DMS53 treated with DMSO at 0.1 percent for 48 hours (cell line): ENCODE data around the gene FGF16.
"Not testable (repeated sequence)": the region's sequence is repeated elsewhere in the genome, so short reads cannot be mapped to it uniquely, and the experiment has no call there.

Source experiments
- DNase-seq: peaks from one replicate; lab custom pipeline; 2025; ENCODE audit not compliant: unreplicated experiment; lab: John Stamatoyannopoulos, UW

Gene FGF16

DNA sequence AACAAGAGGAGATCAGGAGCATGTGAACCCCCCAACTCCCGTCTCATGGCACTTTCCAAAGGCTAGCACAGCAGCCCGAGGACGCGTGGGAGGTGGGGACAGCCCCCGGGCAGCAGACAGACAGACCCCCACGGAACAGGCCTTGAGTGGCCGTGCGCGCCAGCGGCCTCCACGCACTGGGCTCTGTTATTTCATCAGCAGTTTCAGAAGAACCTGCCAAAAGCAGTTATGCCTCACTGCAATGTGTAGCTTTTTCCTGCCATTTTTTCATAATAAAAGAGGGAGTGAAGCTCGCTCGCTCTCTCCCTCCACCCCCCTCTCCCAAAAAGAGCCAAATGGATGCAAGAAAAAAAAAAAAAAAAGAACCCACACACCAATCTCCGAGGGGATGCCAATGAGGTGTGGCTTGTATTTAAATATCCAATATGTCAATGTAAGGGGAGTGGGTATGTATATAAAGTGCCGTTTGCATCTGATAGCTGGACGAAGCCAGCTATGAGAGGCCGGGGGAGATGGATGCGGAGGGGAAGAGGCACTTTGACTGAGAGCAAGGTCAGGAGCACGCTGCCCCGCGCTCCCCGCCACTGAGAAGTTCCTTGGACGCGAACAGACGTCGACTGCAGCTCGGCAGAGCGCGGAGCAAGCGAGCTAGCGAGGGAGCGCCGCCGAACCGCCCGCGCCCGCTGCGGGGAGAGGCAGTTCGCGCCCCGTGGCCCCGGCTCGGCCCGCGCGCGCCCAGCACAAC lies at the start of gene FGF16:
TSS of gene FGF16 (plus strand) at position 482 of the 745 bp plus-strand sequence. CDS start 286 bp downstream, outside the sequence.
- DNase-seq: no peak

DNA sequence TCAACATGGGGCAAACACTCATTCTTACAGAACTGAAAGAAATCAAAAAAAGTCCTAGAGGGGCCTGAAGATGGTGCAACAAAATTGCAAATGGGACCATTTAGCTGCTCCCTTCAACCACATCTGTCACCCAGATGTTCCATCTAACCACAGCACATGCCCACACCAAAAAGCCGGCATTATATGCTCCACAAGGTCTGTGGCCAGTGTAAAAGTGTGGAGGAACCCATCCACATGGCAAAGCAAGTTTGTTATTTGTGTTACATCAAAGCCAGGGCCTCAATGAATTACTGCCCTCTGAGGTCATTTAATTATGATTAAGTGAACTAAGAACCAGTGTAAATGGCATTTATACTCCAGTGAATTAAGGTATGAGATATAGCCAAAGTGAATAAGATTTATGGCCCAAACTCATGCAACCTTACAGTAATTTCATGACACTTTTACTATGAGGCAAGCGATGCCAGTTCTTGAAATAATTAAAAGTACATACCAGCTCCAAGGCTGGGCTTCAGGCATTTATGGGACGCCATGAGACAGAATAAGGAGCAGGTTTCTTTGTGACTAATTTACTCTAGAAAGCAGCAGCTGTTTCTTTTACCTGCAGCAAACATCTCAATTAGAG lies 48.7 kb upstream of the FGF16 start:
- no peak for DNase-seq

DNA sequence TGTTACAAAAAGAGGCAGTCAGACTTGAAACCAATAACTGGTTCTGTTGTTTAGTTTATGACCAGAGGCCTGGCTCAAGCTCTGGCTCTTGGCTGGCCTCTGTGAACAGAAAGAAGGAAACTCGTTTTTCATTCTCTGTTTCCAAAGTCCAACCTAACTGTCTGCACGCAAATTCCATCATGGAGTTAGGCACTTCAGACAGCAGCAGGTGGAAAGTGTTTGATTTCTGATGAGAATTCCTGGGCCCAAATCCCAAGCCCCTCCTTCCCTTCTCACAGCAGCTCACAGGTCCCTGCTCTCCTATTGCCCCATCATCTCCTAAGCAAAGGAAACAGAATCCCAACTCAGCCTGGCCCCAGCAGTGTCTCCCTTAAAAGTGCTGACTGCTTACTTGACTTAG lies 42.8 kb upstream of the FGF16 start:
- DNase-seq: no peak

DNA sequence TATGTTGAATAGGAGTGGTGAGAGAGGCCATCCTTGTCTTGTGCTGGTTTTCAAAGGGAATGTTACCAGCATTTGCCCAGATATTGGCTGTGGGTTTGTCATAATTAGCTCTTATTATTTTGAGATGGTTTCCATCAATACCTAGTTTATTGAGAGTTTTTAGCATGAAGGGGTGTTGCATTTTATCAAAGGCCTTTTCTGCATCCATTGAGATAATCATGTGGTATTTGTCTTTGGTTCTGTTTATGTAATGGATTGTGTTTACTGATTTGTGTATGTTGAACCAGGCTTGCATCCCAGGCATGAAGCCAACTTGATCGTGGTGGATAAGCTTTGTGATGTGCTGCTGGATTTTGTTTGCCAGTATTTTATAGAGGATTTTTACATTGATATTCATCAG lies 39.4 kb upstream of the FGF16 start:
- not testable (repeated sequence) for DNase-seq

DNA sequence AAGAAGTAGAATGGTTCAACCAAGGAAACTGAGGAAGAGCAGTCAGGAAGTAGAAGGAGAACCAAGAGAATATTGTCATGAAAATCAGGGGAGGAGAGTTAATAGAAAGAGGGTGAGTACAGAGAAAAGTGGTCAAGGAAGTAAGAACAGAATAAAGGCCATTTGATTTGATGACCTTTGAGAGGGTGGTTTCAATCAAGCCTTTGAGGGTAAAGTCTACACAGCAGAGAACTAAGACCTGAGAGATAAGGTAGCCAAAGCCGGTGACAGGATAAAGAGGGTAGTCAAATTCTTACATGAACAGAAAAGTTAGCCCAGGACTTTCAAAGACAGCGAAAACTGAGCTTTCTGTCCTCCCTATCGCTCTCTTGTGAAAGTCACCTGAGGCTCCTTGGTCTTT lies 34.6 kb upstream of the FGF16 start:
- DNase-seq: no peak

DNA sequence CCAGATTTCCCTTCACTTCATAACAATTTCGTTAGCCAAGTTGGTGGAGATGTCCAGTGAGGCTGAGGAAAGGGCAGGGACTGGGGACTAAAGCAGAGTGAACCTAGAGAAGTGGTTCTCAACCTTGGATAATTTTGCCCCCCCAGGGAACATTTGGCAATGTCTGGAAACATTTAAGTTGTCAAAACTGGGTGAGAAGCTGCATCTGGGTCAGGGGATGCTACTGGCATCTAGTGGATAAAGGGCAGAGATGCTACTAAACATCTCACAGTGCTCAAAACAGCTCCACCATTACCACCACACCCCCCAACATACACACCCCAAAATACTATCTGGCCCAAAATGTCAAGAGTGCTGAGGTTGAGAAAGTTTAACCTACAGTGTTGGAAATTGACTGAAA lies 32.0 kb upstream of the FGF16 start:
- no peak for DNase-seq

DNA sequence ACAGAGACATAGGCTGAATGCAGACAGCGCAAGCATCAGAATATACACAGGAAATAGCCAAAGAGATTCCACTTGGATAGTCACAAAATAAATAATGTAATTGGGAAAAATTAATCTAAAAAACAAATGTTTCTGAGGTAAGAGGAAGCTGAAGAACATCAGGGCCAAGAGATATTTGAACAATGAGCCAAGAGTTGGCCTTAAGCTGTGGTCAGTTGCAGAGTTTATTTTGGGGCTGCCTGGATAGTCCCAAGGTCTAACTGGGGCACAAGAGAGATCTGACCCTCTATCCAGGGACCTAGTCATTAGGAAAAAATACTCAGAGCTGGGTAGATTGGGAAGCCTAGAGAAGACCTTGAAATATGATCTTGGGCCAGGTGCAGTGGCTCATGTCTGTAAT lies 31.3 kb upstream of the FGF16 start:
- no peak for DNase-seq

DNA sequence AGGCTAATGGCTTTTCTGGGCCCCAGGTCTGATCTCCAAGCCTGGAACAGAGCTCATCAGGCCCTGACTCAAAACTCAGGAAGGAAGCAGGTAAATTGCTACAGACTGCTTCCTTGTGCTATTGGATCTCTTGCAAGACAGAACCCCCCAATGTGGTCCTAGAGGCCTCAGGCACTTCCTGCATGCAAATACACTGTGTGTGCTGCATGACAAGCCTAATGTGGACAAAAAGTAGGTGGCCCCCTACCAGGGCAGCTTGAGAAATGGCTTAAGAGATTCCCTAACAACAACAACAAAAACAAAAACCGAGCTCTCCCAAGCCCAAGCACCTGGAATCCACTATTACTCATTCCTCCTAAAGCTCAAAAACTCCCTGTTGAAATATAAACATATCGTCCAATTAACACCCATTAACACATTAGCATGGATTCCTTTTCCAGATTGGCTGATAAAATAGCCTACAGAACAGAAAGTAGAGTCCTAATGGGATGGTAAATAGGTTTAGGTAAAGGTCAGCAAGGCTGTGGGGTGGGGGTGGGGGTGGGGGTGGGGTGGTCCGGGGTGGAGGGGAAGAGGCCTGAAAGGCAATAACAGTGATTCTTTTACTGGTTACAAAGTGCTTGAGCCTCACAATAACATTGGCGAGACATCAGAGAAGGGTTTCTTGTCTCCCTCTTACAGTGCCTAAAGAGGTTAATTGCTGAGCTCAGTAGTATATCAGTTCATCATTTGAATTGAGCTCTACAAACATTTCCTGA lies 24.1 kb upstream of the FGF16 start:
- no peak for DNase-seq

DNA sequence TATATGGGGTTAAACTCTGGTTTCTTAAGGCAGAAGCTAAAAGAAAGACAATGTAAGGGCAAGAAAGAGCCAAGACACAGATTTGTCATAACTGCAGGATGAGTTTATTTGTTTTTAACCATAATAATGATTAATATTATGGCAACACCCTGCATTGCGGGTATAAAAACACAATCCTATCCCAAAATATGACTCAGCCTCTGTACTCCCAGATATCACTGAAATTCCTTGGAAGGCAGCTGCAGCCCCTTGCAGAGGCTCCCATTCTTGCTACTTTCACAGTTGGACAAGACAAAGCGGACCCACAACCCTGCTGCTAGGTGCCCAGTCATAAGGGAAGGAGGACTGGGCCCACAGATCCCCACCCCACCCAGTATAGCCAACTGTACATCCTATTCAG lies 20.4 kb upstream of the FGF16 start:
- no peak for DNase-seq

DNA sequence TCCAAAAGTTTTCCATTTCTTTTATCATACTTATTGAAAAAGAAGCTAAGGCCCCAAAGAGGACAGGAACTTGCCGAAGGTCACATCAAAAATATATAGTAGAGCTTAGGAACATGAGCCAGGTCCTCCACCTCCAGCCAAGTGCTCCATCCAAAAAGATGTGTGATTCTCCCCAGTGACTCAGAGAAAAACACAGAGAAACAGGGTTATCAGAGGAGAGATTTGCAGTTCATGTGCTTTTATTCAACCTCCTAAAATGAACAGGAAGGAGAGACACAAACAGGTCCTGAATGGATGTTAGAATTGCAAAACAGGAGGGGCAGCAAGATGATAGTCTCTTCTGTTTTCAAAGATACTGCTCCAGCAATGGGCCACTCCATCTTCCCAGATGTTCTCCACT lies 19.6 kb upstream of the FGF16 start:
- DNase-seq: no peak

DNA sequence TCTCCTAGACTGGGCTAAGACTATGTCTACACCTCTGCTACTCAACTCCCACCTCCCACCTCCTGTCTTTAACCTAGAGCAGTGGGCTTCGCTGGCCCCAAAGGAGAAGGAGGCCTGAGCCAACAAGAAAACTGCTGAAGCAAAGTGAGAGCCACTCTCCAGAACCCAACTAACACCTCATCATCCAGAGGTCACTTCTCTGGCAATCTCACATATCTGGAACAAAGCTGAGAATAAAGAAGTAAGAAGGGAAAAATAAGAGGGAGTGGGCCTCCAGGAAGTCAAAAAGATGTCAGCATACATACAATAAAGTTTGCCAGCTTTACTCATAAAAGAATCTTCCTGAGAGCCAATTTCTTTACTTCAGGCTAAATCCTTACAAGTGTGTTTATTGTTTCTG lies 18.6 kb upstream of the FGF16 start:
- DNase-seq: no peak

DNA sequence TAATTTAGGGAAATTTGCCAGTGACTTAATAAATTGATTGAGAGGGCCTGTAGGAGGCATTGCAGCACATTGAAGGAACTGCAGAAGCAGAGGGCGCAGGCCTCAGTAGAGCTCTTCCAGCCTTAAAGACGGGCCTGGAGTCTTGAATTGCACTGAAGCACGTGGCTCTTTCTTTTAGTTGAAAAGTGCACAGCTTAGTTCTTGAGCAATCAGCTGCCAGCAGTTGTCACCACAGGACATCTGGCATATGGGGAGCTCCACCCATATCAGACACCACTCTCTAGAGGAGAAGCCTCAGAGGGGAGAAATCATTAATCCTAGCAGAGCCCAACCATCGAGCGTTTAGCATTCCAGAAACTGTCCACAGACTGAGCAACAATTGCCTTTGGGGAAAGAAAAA lies 16.0 kb upstream of the FGF16 start:
- no peak for DNase-seq

DNA sequence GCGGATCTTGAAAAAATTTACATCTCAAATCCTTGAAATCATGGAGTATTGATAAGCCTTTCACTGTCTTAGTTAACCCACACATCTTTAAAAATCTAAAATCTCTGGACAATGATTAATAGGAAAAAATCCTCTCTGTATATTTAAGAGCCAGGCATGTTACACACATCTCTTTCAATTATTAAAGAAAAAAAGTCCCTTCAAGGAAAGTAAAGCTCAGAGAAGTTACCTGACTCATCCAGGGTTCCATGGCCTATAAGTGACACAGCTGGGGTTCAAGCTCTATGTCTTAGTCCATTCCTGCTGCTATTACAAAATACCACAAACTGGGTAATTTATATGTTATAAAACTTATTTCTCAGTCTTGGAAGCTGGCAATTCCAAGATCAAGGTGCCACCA lies 14.2 kb upstream of the FGF16 start:
- no peak for DNase-seq

DNA sequence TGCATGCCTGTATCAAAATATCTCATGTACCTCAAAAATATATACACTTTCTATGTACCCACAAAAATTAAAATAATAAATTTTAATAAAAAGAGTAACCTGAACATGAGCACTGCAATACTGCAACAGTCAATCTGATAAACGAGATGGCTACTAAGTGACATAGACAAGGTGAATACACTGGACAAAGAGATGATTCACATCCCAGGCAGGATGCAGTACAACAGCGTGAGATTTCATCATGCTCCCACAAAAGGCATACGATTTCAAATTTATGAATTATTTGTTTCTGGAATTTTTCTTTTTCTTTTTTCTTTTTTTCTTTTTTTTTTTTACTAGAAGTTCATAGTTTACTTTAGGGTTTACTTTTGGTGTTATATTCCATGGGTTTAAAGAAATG lies 12.2 kb upstream of the FGF16 start:
- DNase-seq: no peak

DNA sequence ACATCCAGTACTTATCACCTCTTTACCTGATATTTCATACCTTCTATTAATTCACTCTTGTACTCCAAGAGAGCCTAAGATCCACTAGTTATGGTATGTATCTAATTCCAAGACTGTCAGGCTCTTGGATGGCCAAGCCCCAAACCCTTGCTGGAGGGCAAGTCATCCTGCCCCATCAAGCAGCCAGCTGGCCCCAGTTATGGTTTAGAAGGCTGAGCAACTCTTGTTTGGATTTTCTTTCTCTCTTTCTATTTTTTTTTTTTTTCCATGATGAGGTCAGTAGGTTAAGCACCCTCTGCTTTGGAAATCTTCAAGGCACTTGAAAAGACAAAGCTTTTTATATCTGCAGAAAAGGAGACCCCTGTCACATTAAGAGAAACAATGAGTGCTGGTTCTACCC lies 10.9 kb upstream of the FGF16 start:
- no peak for DNase-seq

DNA sequence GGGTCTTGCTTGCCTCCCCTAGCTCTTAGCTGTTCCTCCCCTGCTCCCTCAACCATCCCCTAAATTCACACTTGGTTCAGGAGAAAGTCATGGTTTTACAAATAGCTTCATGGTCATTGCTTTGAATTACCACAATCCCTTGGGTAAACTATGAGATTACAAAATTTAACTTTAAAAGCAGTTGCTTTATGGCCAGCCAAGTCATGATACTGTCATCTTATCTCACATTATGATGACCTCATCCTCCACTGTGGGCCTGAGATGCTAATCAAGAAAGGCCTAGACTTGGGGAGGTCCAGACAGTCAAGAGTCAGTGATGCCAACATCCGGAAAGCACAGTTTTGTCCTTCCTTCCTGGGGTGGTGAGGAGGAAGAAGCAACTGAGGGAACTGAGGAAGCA lies 10.5 kb upstream of the FGF16 start:
- DNase-seq: no peak

DNA sequence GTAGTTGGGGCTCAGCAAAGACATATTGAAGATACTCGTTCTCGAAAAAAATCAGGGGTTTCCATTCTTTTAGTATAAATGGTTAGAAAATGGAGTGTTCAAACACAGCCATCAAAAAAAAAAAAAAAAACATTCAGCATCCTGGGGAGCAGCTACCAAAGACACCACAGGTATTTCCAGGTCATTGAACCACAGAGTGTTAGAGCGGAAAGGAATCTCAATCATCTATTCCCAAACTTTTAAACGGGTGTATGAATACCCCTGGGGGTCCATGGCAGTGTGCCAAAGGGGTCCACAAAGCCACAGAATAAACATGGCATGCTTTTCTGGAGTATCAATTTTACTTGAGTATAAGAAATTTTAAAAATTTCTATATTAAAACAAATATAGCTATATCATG lies 6.9 kb upstream of the FGF16 start:
- no peak for DNase-seq

DNA sequence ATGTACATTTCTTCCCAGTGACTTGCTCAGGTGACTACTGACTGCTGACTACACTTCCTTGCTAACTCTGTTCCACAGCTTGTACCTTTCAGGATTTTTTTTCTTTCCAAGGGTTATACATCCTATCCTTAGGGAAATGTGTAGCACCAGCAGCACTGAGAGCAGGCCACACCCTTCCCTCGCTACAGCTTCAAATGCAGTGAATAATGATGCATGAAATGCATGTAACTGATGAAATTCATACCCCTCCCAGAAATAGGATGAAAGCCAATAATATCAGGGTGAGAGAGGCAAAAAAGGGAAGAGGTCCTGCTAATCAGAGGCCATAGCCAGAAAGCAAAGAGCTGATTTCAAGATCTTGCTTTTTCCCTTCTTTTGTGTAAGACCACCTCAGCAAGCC lies 6.2 kb upstream of the FGF16 start:
- no peak for DNase-seq

DNA sequence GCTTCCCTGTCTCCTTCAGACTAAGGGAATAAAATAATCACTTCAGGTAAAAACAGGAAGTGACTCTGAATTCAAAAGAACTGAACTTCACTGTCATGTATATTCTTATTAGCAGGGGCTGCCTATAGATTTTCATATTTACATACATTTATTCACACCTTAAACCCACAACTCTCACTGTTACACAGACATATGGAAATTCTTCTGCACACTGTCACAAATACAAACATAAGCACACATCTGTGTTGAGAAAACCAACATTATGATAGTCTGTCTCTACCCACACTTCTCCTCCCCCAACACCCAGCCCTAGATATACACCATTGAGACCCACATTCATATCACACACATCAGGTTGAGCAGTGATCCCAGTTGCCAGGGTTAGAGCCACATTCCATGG lies 5.7 kb upstream of the FGF16 start:
- DNase-seq: no peak

DNA sequence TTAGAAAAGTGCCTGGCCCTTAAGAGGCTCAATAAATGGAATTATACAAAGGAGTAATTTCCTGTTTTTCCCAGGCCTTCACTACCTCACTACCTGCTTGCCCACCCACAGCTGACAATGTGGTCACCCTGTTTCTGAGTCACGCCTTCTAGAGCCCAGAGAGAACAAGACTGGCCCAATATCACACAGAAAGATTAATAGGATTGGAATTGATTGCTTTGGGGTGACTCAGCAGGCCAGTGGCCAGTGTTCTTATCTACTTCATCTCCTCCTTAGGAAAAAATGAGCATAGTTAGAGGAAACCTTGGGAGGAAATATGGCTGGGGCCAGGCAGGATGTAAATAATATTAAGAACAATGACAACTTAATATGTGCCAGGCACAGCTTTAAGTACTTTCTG lies 4.5 kb upstream of the FGF16 start:
- no peak for DNase-seq

DNA sequence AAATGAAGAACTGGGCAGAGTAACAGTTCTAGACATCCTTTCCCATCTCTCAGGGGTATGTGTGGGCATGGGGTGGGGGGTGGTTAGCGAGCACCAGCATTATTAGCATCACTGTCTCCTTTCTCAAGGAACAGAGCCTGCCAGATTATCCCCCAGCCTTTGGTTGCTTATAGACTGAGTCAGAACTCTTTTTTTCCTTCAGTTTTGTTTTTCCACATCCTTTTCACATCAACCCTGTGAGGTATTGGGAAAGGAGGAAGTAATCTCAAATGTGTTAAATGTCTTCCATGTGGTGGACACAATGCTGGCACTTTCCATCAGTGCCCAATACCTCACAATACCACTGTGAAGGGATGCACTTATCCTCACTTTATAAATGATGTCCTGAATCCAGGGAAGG lies 3.1 kb upstream of the FGF16 start:
- DNase-seq: no peak

DNA sequence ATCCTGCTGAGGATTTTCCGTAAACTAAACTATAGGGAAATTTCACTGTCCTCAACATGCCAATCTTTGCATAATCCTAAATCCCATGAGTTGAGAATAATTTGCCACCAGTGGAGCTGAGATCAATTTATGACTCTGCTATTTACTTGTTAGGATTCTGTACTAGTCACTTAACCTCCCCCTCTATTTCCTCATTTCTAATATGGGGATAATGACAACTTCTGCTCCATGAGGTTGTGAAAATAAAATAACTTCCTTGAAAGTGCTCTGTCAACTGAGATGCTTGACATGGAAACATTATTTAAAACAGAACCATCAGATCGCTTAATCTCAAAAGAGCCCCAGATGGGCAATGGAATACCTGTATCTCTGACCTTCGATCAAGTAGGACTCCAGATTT lies 2.6 kb upstream of the FGF16 start:
- DNase-seq: no peak
